Effector memory CD8-positive, alpha-beta T cell (primary cell): ENCODE measurements around the gene CUEDC2.

ENCODE experiments used
- ATAC-seq: fragments of 150-1000 bp; cut with Tn5 transposase; replicated peaks from 2 replicates; pipeline ENCODE4 v1.10.0; 2021; ENCODE audit warnings: mild to moderate bottlenecking, moderate library complexity
- DNase-seq, 3 experiments: peaks; one replicate each; pipeline ENCODE4 v3.0.0; 2021
- H3K27ac Mint-ChIP-seq, 2 donors: one replicate each; pipeline ENCODE4 v1.8.0; 2022; ENCODE audit warnings: mild to moderate bottlenecking in 2 of 2, mixed read lengths in 2 of 2, moderate library complexity in 2 of 2
- H3K27me3 Mint-ChIP-seq, 2 donors: one replicate each; pipeline ENCODE4 v1.8.0; 2022; ENCODE audit warnings: mixed read lengths in 2 of 2
- H3K36me3 Mint-ChIP-seq: one replicate; pipeline ENCODE4 v1.8.0; 2022; ENCODE audit warnings: mild to moderate bottlenecking, moderate library complexity, mixed read lengths; ENCODE audit not compliant: insufficient read depth
- H3K4me1 Mint-ChIP-seq, 2 donors: one replicate each; pipeline ENCODE4 v1.8.0; 2022; ENCODE audit warnings: low read depth in 2 of 2, mixed read lengths in 2 of 2
- H3K4me3 Mint-ChIP-seq, 2 donors: one replicate each; pipeline ENCODE4 v1.8.0; 2022; ENCODE audit warnings: mild to moderate bottlenecking in 2 of 2, mixed read lengths in 2 of 2, moderate library complexity in 2 of 2
- H3K9me3 Mint-ChIP-seq, 2 donors: one replicate each; pipeline ENCODE4 v1.8.0; 2022; ENCODE audit warnings: mixed read lengths in 2 of 2

The CUEDC2 gene

GRCh38 chr10:102397222-102398171, 34.9 kb downstream of the CUEDC2 start:
- Mint-ChIP-seq H3K27ac (peak overlapping the region; percentile 100), H3K4me1 (peaks cover 35 to 45% of the 10 kb centered on the region in 2 donors), H3K27me3 (no peaks in the 10 kb centered on the region), H3K9me3 (no peaks in the 10 kb centered on the region), H3K4me3 (peak overlapping the region; percentile 90 to 94), H3K36me3 (peaks cover 96% of the 10 kb centered on the region)
- ATAC-seq (no peak), DNase-seq (no peak)

GRCh38 chr10:102396730-102397151, 35.6 kb downstream of the CUEDC2 start:
- peak overlapping the region; percentile 90 to 94 for H3K4me3 Mint-ChIP-seq
- H3K9me3 Mint-ChIP-seq = no peaks in the 10 kb centered on the region
- DNase-seq = no peak
- no peaks in the 10 kb centered on the region for H3K27me3 Mint-ChIP-seq
- H3K36me3 Mint-ChIP-seq = peaks cover 93% of the 10 kb centered on the region
- peaks cover 35 to 45% of the 10 kb centered on the region in 2 donors for H3K4me1 Mint-ChIP-seq
- no peak for ATAC-seq
- peak overlapping the region; percentile 100 for H3K27ac Mint-ChIP-seq

- peak overlapping the region; percentile 90 to 94 for H3K4me3 Mint-ChIP-seq
- H3K4me1 Mint-ChIP-seq = peaks cover 35 to 45% of the 10 kb centered on the region in 2 donors
- H3K9me3 Mint-ChIP-seq = no peaks in the 10 kb centered on the region
- DNase-seq (no peak), ATAC-seq (no peak)
- H3K27ac Mint-ChIP-seq = peak overlapping the region; percentile 100
- H3K27me3 Mint-ChIP-seq = no peaks in the 10 kb centered on the region
- H3K36me3 Mint-ChIP-seq = peaks cover 89% of the 10 kb centered on the region
These were observed 36.1 kb downstream of the CUEDC2 start for GRCh38 chr10:102396317-102396650.

GRCh38 chr10:102395400-102396316, 36.7 kb downstream of the CUEDC2 start, which contains the start of gene NFKB2:
NFKB2 (plus strand) TSS chr10:102395705; CDS start chr10:102395960, 255 bp downstream.
- peaks cover 35 to 45% of the 10 kb centered on the region in 2 donors for H3K4me1 Mint-ChIP-seq
- DNase-seq = peak; percentile 88 to 94 (median 93)
- H3K36me3 Mint-ChIP-seq = peaks cover 84% of the 10 kb centered on the region
- H3K27me3 Mint-ChIP-seq = no peaks in the 10 kb centered on the region
- no peaks in the 10 kb centered on the region for H3K9me3 Mint-ChIP-seq
- H3K27ac Mint-ChIP-seq = peak within 1 kb of the TSS; percentile 100
- peak within 1 kb of the TSS; percentile 90 to 94 for H3K4me3 Mint-ChIP-seq
- peak; percentile 38 for ATAC-seq

- peaks cover 35 to 41% of the 10 kb centered on the region in 2 donors for H3K4me1 Mint-ChIP-seq
- ATAC-seq (peak; percentile 15), DNase-seq (peak in 1 of 3 experiments; percentile 59)
- no peaks in the 10 kb centered on the region for H3K9me3 Mint-ChIP-seq
- peaks cover 76% of the 10 kb centered on the region for H3K36me3 Mint-ChIP-seq
- H3K27me3 Mint-ChIP-seq = no peaks in the 10 kb centered on the region
- peak overlapping the region; percentile 90 to 94 for H3K4me3 Mint-ChIP-seq
- peak overlapping the region; percentile 100 for H3K27ac Mint-ChIP-seq
These were observed 37.5 kb downstream of the CUEDC2 start for GRCh38 chr10:102394801-102395399.

GRCh38 chr10:102394079-102394800, 38.1 kb downstream of the CUEDC2 start:
- Mint-ChIP-seq H3K9me3 (no peaks in the 10 kb centered on the region), H3K36me3 (peaks cover 70% of the 10 kb centered on the region), H3K27ac (peak overlapping the region; percentile 100), H3K4me1 (peaks cover 35 to 36% of the 10 kb centered on the region in 2 donors), H3K4me3 (peak overlapping the region; percentile 90 to 94), H3K27me3 (no peaks in the 10 kb centered on the region)
- DNase-seq (peak; percentile 99), ATAC-seq (peak; percentile 74)

- DNase-seq (no peak), ATAC-seq (no peak)
- Mint-ChIP-seq H3K4me1 (peaks cover 31 to 34% of the 10 kb centered on the region in 2 donors), H3K4me3 (peak overlapping the region; percentile 90 to 94), H3K36me3 (peaks cover 63% of the 10 kb centered on the region), H3K27ac (peak overlapping the region; percentile 100), H3K27me3 (no peaks in the 10 kb centered on the region), H3K9me3 (no peaks in the 10 kb centered on the region)
These were observed 38.8 kb downstream of the CUEDC2 start for GRCh38 chr10:102393411-102394078.

- DNase-seq (no peak), ATAC-seq (no peak)
- Mint-ChIP-seq H3K27ac (no peak overlapping the region), H3K4me3 (no peak overlapping the region), H3K4me1 (peaks cover 23 to 25% of the 10 kb centered on the region in 2 donors), H3K9me3 (no peaks in the 10 kb centered on the region), H3K27me3 (no peaks in the 10 kb centered on the region), H3K36me3 (peaks cover 51% of the 10 kb centered on the region)
These were observed 40.1 kb downstream of the CUEDC2 start for GRCh38 chr10:102392306-102392705.

GRCh38 chr10:102389894-102390293, 42.5 kb downstream of the CUEDC2 start:
- Mint-ChIP-seq H3K27ac (no peak overlapping the region), H3K36me3 (peaks cover 27% of the 10 kb centered on the region), H3K9me3 (no peaks in the 10 kb centered on the region), H3K27me3 (no peaks in the 10 kb centered on the region), H3K4me1 (peaks cover 12 to 15% of the 10 kb centered on the region in 2 donors), H3K4me3 (no peak overlapping the region)
- DNase-seq (no peak), ATAC-seq (no peak)

- H3K36me3 Mint-ChIP-seq = peaks cover 33% of the 10 kb centered on the region
- H3K4me3 Mint-ChIP-seq = no peak overlapping the region
- H3K27ac Mint-ChIP-seq = peak overlapping the region in 1 of 2 donors; percentile 41
- H3K9me3 Mint-ChIP-seq = no peaks in the 10 kb centered on the region
- no peaks in the 10 kb centered on the region for H3K27me3 Mint-ChIP-seq
- DNase-seq (no peak), ATAC-seq (no peak)
- no peaks in the 10 kb centered on the region for H3K4me1 Mint-ChIP-seq
These were observed 47.6 kb downstream of the CUEDC2 start for GRCh38 chr10:102384606-102385429.

GRCh38 chr10:102384053-102384452, 48.3 kb downstream of the CUEDC2 start:
- no peaks in the 10 kb centered on the region for H3K4me1 Mint-ChIP-seq

More at GRCh38 chr10:102384053-102384452, 48.3 kb downstream of the CUEDC2 start:
- no peaks in the 10 kb centered on the region for H3K27me3 Mint-ChIP-seq
- DNase-seq (no peak), ATAC-seq (no peak)
- H3K4me3 Mint-ChIP-seq = no peak overlapping the region
- peak overlapping the region in 1 of 2 donors; percentile 6 for H3K27ac Mint-ChIP-seq
- H3K36me3 Mint-ChIP-seq = peaks cover 38% of the 10 kb centered on the region
- no peaks in the 10 kb centered on the region for H3K9me3 Mint-ChIP-seq
